HEK293T (cell line): ENCODE data around the gene LYSET.

Source experiments
- BHLHE40 ChIP-seq: fragments of 450-650 bp; IDR thresholded peaks from 2 replicates; pipeline ENCODE4 v1.6.1; 2016; ENCODE audit warnings: mild to moderate bottlenecking, moderate library complexity, borderline replicate concordance
- CTBP1 ChIP-seq: fragments of 450-650 bp; IDR thresholded peaks from 2 replicates; pipeline ENCODE4 v1.6.1; 2016; ENCODE audit warnings: borderline replicate concordance
- FOXA1 ChIP-seq: fragments of 450-650 bp; IDR thresholded peaks from 2 replicates; pipeline ENCODE4 v1.6.1; 2016; ENCODE audit warnings: mild to moderate bottlenecking
- FOXM1 ChIP-seq: fragments of 450-650 bp; IDR thresholded peaks from 2 replicates; pipeline ENCODE4 v1.6.1; 2017; ENCODE audit warnings: mild to moderate bottlenecking, borderline replicate concordance
- HDGF ChIP-seq: fragments of 450-650 bp; IDR thresholded peaks from 2 replicates; pipeline ENCODE4 v1.6.1; 2017; ENCODE audit warnings: antibody characterized with exemption, borderline replicate concordance
- LEF1 ChIP-seq: fragments of 450-650 bp; IDR thresholded peaks from 2 replicates; pipeline ENCODE4 v1.6.1; 2017; ENCODE audit warnings: mild to moderate bottlenecking, borderline replicate concordance
- SUZ12 ChIP-seq: fragments of 450-650 bp; IDR thresholded peaks from 2 replicates; pipeline ENCODE4 v1.6.1; 2016; ENCODE audit warnings: mild to moderate bottlenecking

- TF ChIP-seq FOXM1 = no peak
- TF ChIP-seq HDGF = no peak
- TF ChIP-seq LEF1 = no peak
- TF ChIP-seq SUZ12 = no peak
- no peak for TF ChIP-seq BHLHE40
- no peak for TF ChIP-seq CTBP1
- no peak for TF ChIP-seq FOXA1
Observed at GRCh38 chr14:93137864-93138263, 47.3 kb upstream of the LYSET start.
